HCT116 (cell line): Measurements from ENCODE around the gene MYH11. TPM values are rescaled to one million over a fixed set of nuclear protein-coding genes. Genes with fewer than 3 reads are reported as not detected.

Experiments
- ATAC-seq: fragments of 200-7000 bp; cut with Tn5 transposase; 2 replicates; pipeline ENCODE4 v1.9.1; 2020; ENCODE audit warnings: mild to moderate bottlenecking, moderate library complexity
- BruUV-seq: library from RNA; stranded (reverse); fragments of 400-500 nt; replicated peaks from 2 replicates; lab custom pipeline; 2021; lab: Mats Ljungman, UMichigan
- CTCF ChIA-PET: fragments of 300-600 bp; sonication (Branson Sonifier 250); formaldehyde crosslinking; loops from one replicate; lab custom pipeline; 2021; ENCODE audit warnings: antibody characterized with exemption; lab: Charles Lee
- POLR2A ChIA-PET: fragments of 300-600, 350-600 bp; sonication (Branson Sonifier 250); formaldehyde crosslinking; loops from one replicate; lab custom pipeline; 2021; ENCODE audit warnings: antibody characterized with exemption; lab: Charles Lee
- RAD21 ChIA-PET, 2 experiments: fragments of 300-600 bp; sonication (Branson Sonifier 250); formaldehyde crosslinking; loops; one replicate each; lab custom pipeline; 2023; ENCODE audit warnings: low total read pairs in 2 of 2; ENCODE audit not compliant: uncharacterized antibody in 2 of 2, unreplicated experiment in 2 of 2, low non-redundant PET in 1 of 2; lab: Charles Lee
- DNase-seq: peaks from one replicate; pipeline ENCODE4 v3.0.0-alpha.2; 2010; ENCODE audit warnings: low read depth, low spot score
- H2AFZ ChIP-seq: fragments of 200-600 bp; shearing (Covaris generic), sonication (generic); 2 replicates; pipeline ENCODE4 v1.6.1; 2017; ENCODE audit warnings: low read depth, mixed run types, mixed read lengths, antibody characterized with exemption, low read length; ENCODE audit not compliant: poor library complexity, severe bottlenecking
- H3K27ac ChIP-seq: 2 replicates; pipeline ENCODE4 v1.5.1; 2012; ENCODE audit warnings: low read depth, low read length
- H3K27me3 ChIP-seq: fragments of 200-600 bp; sonication (generic); 2 replicates; pipeline ENCODE4 v1.6.1; 2016; ENCODE audit warnings: mixed run types, low read length, mixed read lengths; ENCODE audit not compliant: insufficient read depth
- H3K36me3 ChIP-seq, 2 experiments: fragments of 200-500 bp in 1 of 2; fragments of 200-600 bp in 1 of 2; sonication (Bioruptor generic) in 1 of 2; sonication (generic) in 1 of 2; 2 replicates each; pipeline versions ENCODE4 v1.5.1 to v1.6.1; 2014 to 2016; ENCODE audit warnings: low read length in 2 of 2, inconsistent platforms in 1 of 2, mixed read lengths in 1 of 2, mixed run types in 1 of 2; ENCODE audit not compliant: insufficient read depth in 2 of 2, control insufficient read depth in 1 of 2
- H3K4me1 ChIP-seq, 2 experiments: fragments of 200-600 bp in 1 of 2; sonication (generic) in 1 of 2; 2 replicates each; pipeline versions ENCODE4 v1.5.1 to v1.6.1; 2012 to 2017; ENCODE audit warnings: low read length in 2 of 2, inconsistent platforms in 1 of 2, mild to moderate bottlenecking in 1 of 2, mixed read lengths in 1 of 2, mixed run types in 1 of 2, moderate library complexity in 1 of 2; ENCODE audit not compliant: insufficient read depth in 2 of 2, control insufficient read depth in 1 of 2
- H3K4me2 ChIP-seq: fragments of 200-600 bp; sonication (generic); 2 replicates; pipeline ENCODE4 v1.6.1; 2017; ENCODE audit warnings: mixed run types, low read length, mixed read lengths
- H3K4me3 ChIP-seq, 2 experiments: fragments of 200-600 bp in 1 of 2; sonication (generic) in 1 of 2; replicated peaks in 1 of 2; 2 replicates each; pipeline ENCODE4 v1.5.1; 2011 to 2016; ENCODE audit warnings: low read length in 2 of 2, control low read depth in 1 of 2, low read depth in 1 of 2, mild to moderate bottlenecking in 1 of 2, mixed read lengths in 1 of 2, mixed run types in 1 of 2
- H3K79me2 ChIP-seq: fragments of 200-600 bp; sonication (generic); 2 replicates; pipeline ENCODE4 v1.6.1; 2017; ENCODE audit warnings: mild to moderate bottlenecking, mixed run types, low read length, moderate library complexity, mixed read lengths; ENCODE audit not compliant: insufficient read depth
- H3K9ac ChIP-seq: fragments of 200-600 bp; sonication (generic); 2 replicates; pipeline ENCODE4 v1.6.1; 2016; ENCODE audit warnings: low read length, mixed read lengths
- H3K9me2 ChIP-seq: fragments of 200-600 bp; sonication (generic), shearing (Covaris generic); 2 replicates; pipeline ENCODE4 v1.6.1; 2017; ENCODE audit warnings: mixed run types, mild to moderate bottlenecking, moderate library complexity; ENCODE audit not compliant: insufficient read depth
- H3K9me3 ChIP-seq, 2 experiments: fragments of 200-500 bp in 1 of 2; fragments of 200-600 bp in 1 of 2; sonication (Bioruptor generic) in 1 of 2; sonication (generic) in 1 of 2; 2 replicates each; pipeline ENCODE4 v1.6.1; 2014 to 2017; ENCODE audit warnings: low read length in 2 of 2, mixed read lengths in 2 of 2, inconsistent platforms in 1 of 2, low read depth in 1 of 2, mild to moderate bottlenecking in 1 of 2, mixed run types in 1 of 2, moderate library complexity in 1 of 2; ENCODE audit not compliant: control insufficient read depth in 1 of 2, insufficient read depth in 1 of 2
- H4K20me1 ChIP-seq: fragments of 200-600 bp; sonication (generic), shearing (Covaris generic); 2 replicates; pipeline ENCODE4 v1.6.1; 2017; ENCODE audit warnings: mixed run types, mild to moderate bottlenecking, moderate library complexity; ENCODE audit not compliant: insufficient read depth
- CBX3 ChIP-seq: IDR thresholded peaks from 2 replicates; pipeline ENCODE4 v1.6.1; 2012; ENCODE audit warnings: low read depth
- CEBPB ChIP-seq: IDR thresholded peaks from 2 replicates; pipeline ENCODE4 v1.6.1; 2012; ENCODE audit warnings: low read depth
- CTCF ChIP-seq, 3 experiments: fragments of 200-600 bp in 1 of 3; sonication (generic) in 1 of 3; IDR thresholded peaks in 2 of 3; conservative IDR thresholded peaks in 1 of 3; 2 replicates each; pipeline ENCODE4 v1.5.1; 2012 to 2017; ENCODE audit warnings: low read depth in 2 of 3, low read length in 2 of 3, antibody characterized with exemption in 1 of 3, borderline replicate concordance in 1 of 3, control low read depth in 1 of 3, mild to moderate bottlenecking in 1 of 3, mixed read lengths in 1 of 3, mixed run types in 1 of 3, moderate library complexity in 1 of 3; ENCODE audit not compliant: insufficient read depth in 1 of 3
- ELF1 ChIP-seq: IDR thresholded peaks from 2 replicates; pipeline ENCODE4 v1.6.1; 2012; ENCODE audit warnings: low read depth, borderline replicate concordance
- EZH2 ChIP-seq: fragments of 200-600 bp; sonication (generic); IDR thresholded peaks from 2 replicates; pipeline ENCODE4 v1.6.1; 2017; ENCODE audit warnings: antibody characterized with exemption, mixed run types
- EZH2phosphoT487 ChIP-seq: fragments of 200-600 bp; IDR thresholded peaks from 2 replicates; pipeline ENCODE4 v1.6.1; 2018; ENCODE audit warnings: antibody characterized with exemption, borderline replicate concordance
- POLR2A ChIP-seq: IDR thresholded peaks from 2 replicates; pipeline ENCODE4 v1.7.0; 2011; ENCODE audit warnings: borderline replicate concordance; ENCODE audit not compliant: insufficient read depth, insufficient read length; ENCODE audit errors: extremely low read depth
- POLR2AphosphoS5 ChIP-seq: IDR thresholded peaks from 2 replicates; pipeline ENCODE4 v1.6.1; 2011; ENCODE audit warnings: mild to moderate bottlenecking, low read depth, low read length, moderate library complexity
- RAD21 ChIP-seq: IDR thresholded peaks from 2 replicates; pipeline ENCODE4 v1.6.1; 2012; ENCODE audit warnings: low read depth, mild to moderate bottlenecking
- SIN3A ChIP-seq: IDR thresholded peaks from 2 replicates; pipeline ENCODE4 v1.6.1; 2012; ENCODE audit warnings: low read depth
- SRF ChIP-seq: IDR thresholded peaks from 2 replicates; pipeline ENCODE4 v1.6.1; 2012; ENCODE audit warnings: low read depth
- TCF7L2 ChIP-seq: IDR thresholded peaks from 2 replicates; pipeline ENCODE4 v1.7.0; 2011; ENCODE audit warnings: borderline replicate concordance, inconsistent platforms; ENCODE audit not compliant: insufficient read depth, insufficient read length; ENCODE audit errors: extremely low read depth
- ZFX ChIP-seq: fragments of 450-650 bp; IDR thresholded peaks from 2 replicates; pipeline ENCODE4 v1.6.1; 2017
- ZNF274 ChIP-seq: fragments of 200-500 bp; sonication (Bioruptor generic); IDR thresholded peaks from 2 replicates; pipeline ENCODE4 v1.6.1; 2014; ENCODE audit warnings: mild to moderate bottlenecking, low read depth, low read length, inconsistent platforms
- intact Hi-C: fragments of 100-400 bp; cut with micrococcal nuclease; formaldehyde crosslinking; loops from 2 replicates; pipeline ENCODE4 v1.10.0; 2022
- total RNA-seq: library from RNA; stranded (reverse); gene quantifications from one replicate; pipeline ENCODE4 v1.2.1, GENCODE V29; 2021; ENCODE audit not compliant: unreplicated experiment
- TF ChIP-seq, protein P1 (sequence below): IDR thresholded peaks from 2 replicates; pipeline ENCODE4 v1.6.1; 2012
- TF ChIP-seq, protein P2 (sequence below): IDR thresholded peaks from 2 replicates; pipeline ENCODE4 v1.6.1; 2011; ENCODE audit warnings: mild to moderate bottlenecking, low read length, moderate library complexity; ENCODE audit not compliant: insufficient replicate concordance; ENCODE audit errors: extremely low read depth

The MYH11 gene
- total RNA-seq, 1 experiment from 2014 or later: 0.61 TPM

DNA sequence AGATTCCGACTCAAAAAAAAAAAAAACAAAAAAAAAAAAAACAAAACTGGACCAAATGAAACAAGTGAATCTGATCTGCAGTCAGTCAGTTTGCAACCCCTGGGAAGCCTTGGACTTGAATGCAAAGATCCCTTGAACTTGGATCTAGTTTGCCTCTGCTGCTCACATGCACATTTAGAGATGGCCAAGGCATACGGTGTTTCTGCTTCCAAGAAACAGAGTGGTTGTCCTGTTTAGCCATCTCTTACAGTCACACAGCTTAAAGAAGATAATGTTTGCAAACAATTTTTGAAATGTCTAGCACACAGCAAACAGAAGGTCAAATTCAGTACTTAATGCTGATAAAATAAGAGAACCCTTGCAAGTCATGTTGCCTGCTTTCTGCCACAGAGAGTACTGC is 202.2 kb downstream of the MYH11 start:
- Histone ChIP-seq H3K4me2 (no peak overlapping the region), H3K36me3 (peaks cover 10 to 16% of the 10 kb centered on the region in 2 experiments; a peak in 1 of 4 replicates), H3K9ac (no peak overlapping the region), H3K27ac (no peak overlapping the region), H2AFZ (no peak overlapping the region), H3K79me2 (peaks cover 86% of the 10 kb centered on the region)
- intact Hi-C loops: no loop called here
- BruUV-seq: no TSS peak
- ChIA-PET RAD21 (no interaction called here), CTCF (no interaction called here), POLR2A (no interaction called here)
- ATAC-seq (no peak), DNase-seq (no peak)
- TF ChIP-seq CTCF (IDR thresholded peaks at IDR 0.05 in 2 of 3, conservative IDR thresholded peaks at IDR 0.05 in 1 of 3; ENCODE audit: borderline replicate concordance in 1 of 3, insufficient read depth in 1 of 3, low read depth in 2 of 3, low read length in 2 of 3) (no peak), ELF1 (no peak), SIN3A (no peak), EZH2 (no peak), TCF7L2 (no peak), POLR2A (no peak)
- TF ChIP-seq, all 23 proteins: peak for 0
- H3K27me3 ChIP-seq: no peaks in the 10 kb centered on the region
- peaks cover 7 to 8% of the 10 kb centered on the region in 2 experiments; a peak in 3 of 4 replicates for H3K4me1 ChIP-seq
- H3K9me2 ChIP-seq: no peaks in the 10 kb centered on the region
- no peaks in the 10 kb centered on the region for H3K9me3 ChIP-seq
- no peak overlapping the region for H3K4me3 ChIP-seq
- no peaks in the 10 kb centered on the region for H4K20me1 ChIP-seq

- H3K9ac ChIP-seq: no peak overlapping the region
- intact Hi-C loops: no loop called here
- H3K9me3 ChIP-seq: no peaks in the 10 kb centered on the region
- TF ChIP-seq POLR2AphosphoS5 (no peak), TCF7L2 (no peak), SRF (no peak), ZFX (no peak), POLR2A (no peak), EZH2 (no peak), ZNF274 (no peak), RAD21 (no peak), CEBPB (no peak), CBX3 (no peak), EZH2phosphoT487 (no peak), ELF1 (no peak)
- TF ChIP-seq, protein P1, sequence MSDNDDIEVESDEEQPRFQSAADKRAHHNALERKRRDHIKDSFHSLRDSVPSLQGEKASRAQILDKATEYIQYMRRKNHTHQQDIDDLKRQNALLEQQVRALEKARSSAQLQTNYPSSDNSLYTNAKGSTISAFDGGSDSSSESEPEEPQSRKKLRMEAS: no peak
- TF ChIP-seq, protein P2, sequence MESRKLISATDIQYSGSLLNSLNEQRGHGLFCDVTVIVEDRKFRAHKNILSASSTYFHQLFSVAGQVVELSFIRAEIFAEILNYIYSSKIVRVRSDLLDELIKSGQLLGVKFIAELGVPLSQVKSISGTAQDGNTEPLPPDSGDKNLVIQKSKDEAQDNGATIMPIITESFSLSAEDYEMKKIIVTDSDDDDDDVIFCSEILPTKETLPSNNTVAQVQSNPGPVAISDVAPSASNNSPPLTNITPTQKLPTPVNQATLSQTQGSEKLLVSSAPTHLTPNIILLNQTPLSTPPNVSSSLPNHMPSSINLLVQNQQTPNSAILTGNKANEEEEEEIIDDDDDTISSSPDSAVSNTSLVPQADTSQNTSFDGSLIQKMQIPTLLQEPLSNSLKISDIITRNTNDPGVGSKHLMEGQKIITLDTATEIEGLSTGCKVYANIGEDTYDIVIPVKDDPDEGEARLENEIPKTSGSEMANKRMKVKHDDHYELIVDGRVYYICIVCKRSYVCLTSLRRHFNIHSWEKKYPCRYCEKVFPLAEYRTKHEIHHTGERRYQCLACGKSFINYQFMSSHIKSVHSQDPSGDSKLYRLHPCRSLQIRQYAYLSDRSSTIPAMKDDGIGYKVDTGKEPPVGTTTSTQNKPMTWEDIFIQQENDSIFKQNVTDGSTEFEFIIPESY: no peak
- H3K27me3 ChIP-seq: no peaks in the 10 kb centered on the region
- H3K27ac ChIP-seq: no peak overlapping the region
- H3K9me2 ChIP-seq: no peaks in the 10 kb centered on the region
- DNase-seq: no peak
- no TSS peak for BruUV-seq
- H3K36me3 ChIP-seq: peaks cover 10 to 16% of the 10 kb centered on the region in 2 experiments; a peak in 1 of 4 replicates
- no peaks in the 10 kb centered on the region for H4K20me1 ChIP-seq
- no peak overlapping the region for H2AFZ ChIP-seq
- no peak overlapping the region for H3K4me2 ChIP-seq
- no peak for ATAC-seq
- peaks cover 10 to 14% of the 10 kb centered on the region in 2 experiments; a peak in 3 of 4 replicates for H3K4me1 ChIP-seq
- peaks cover 76% of the 10 kb centered on the region for H3K79me2 ChIP-seq
- ChIA-PET POLR2A (no interaction called here), RAD21 (no interaction called here), CTCF (no interaction called here)
- no peak overlapping the region for H3K4me3 ChIP-seq
Measured at GRCh38 chr16:15653227-15653626, 203.6 kb downstream of the MYH11 start.
